H1 (cell line): Measurements from ENCODE around the gene STXBP2. TPM values are rescaled to one million over a fixed set of nuclear protein-coding genes. Genes with fewer than 3 reads are reported as not detected.

Experiments
- CTCF ChIA-PET: fragments of 300-600 bp; sonication (Branson Sonifier 250); formaldehyde crosslinking; loops from one replicate; lab custom pipeline; 2021; ENCODE audit not compliant: partially characterized antibody; lab: Charles Lee
- POLR2A ChIA-PET: fragments of 300-600 bp; sonication (Branson Sonifier 250); formaldehyde crosslinking; loops from one replicate; lab custom pipeline; 2021; ENCODE audit warnings: inconsistent platforms; ENCODE audit not compliant: partially characterized antibody; lab: Charles Lee
- DNase-seq, 2 experiments: peaks; one replicate each; pipeline versions ENCODE4 v3.0.0 to v3.0.0-alpha.2; 2010 to 2022; ENCODE audit warnings: low spot score in 2 of 2, low read depth in 1 of 2, mixed read lengths in 1 of 2
- FAIRE-seq: peaks from 2 replicates; lab custom pipeline; 2011; peaks lifted over from hg19 to GRCh38; lab: Jason Lieb, UNC
- H2AFZ ChIP-seq: 2 replicates; pipeline ENCODE4 v1.8.1; 2012; ENCODE audit warnings: low read length, inconsistent platforms
- H2AK5ac ChIP-seq: 2 replicates; pipeline ENCODE4 v1.6.1; 2013; ENCODE audit warnings: low read depth, low read length
- H2BK120ac ChIP-seq: replicated peaks from 2 replicates; pipeline ENCODE3; 2013; ENCODE audit warnings: low read depth, low read length, inconsistent platforms
- H2BK12ac ChIP-seq: 2 replicates; pipeline ENCODE4 v1.6.1; 2013; ENCODE audit warnings: low read depth, low read length
- H2BK15ac ChIP-seq: 2 replicates; pipeline ENCODE4 v1.6.1; 2013; ENCODE audit warnings: low read length
- H2BK20ac ChIP-seq: 2 replicates; pipeline ENCODE4 v1.6.1; 2013; ENCODE audit warnings: low read length
- H2BK5ac ChIP-seq: 2 replicates; pipeline ENCODE4 v1.6.1; 2013; ENCODE audit warnings: low read depth, low read length
- H3K14ac ChIP-seq: 2 replicates; pipeline ENCODE4 v1.6.1; 2013; ENCODE audit warnings: inconsistent platforms; ENCODE audit not compliant: insufficient read length
- H3K18ac ChIP-seq: 2 replicates; pipeline ENCODE4 v1.6.1; 2013; ENCODE audit warnings: low read length; ENCODE audit errors: extremely low read depth
- H3K23ac ChIP-seq: 2 replicates; pipeline ENCODE4 v1.6.1; 2013; ENCODE audit warnings: inconsistent platforms; ENCODE audit not compliant: insufficient read length
- H3K23me2 ChIP-seq: 2 replicates; pipeline ENCODE4 v1.6.1; 2013; ENCODE audit warnings: low read depth, low read length
- H3K27ac ChIP-seq: 2 replicates; pipeline ENCODE4 v1.6.1; 2011; ENCODE audit warnings: low read depth, low read length, inconsistent platforms
- H3K27me3 ChIP-seq, 4 experiments: replicated peaks in 1 of 4; 1 replicate in 1 of 4; 2 replicates in 3 of 4; pipeline versions ENCODE4 v1.6.1 to v1.8.1; 2011 to 2013; ENCODE audit warnings: low read length in 3 of 4, mild to moderate bottlenecking in 3 of 4, inconsistent platforms in 2 of 4, mixed read lengths in 2 of 4, moderate library complexity in 1 of 4; ENCODE audit not compliant: control insufficient read depth in 3 of 4, insufficient read depth in 3 of 4; ENCODE audit errors: extremely low read depth in 1 of 4
- H3K36me3 ChIP-seq, 4 experiments: 2 replicates each; pipeline versions ENCODE4 v1.6.1 to v1.8.1; 2011 to 2013; ENCODE audit warnings: mild to moderate bottlenecking in 4 of 4, low read length in 3 of 4, moderate library complexity in 2 of 4, control low read depth in 1 of 4, inconsistent platforms in 1 of 4; ENCODE audit not compliant: insufficient read depth in 4 of 4, control insufficient read depth in 2 of 4
- H3K4ac ChIP-seq: replicated peaks from 2 replicates; pipeline ENCODE3; 2013; ENCODE audit warnings: low read length, low read depth, mixed read lengths, inconsistent platforms; ENCODE audit not compliant: insufficient read length
- H3K4me1 ChIP-seq, 4 experiments: replicated peaks in 1 of 4; 1 replicate in 1 of 4; 2 replicates in 3 of 4; pipeline versions ENCODE4 v1.6.1 to v1.8.1; 2011 to 2013; ENCODE audit warnings: low read length in 3 of 4, inconsistent platforms in 2 of 4, mixed read lengths in 1 of 4; ENCODE audit not compliant: insufficient read depth in 4 of 4, control insufficient read depth in 3 of 4
- H3K4me2 ChIP-seq, 2 experiments: 2 replicates each; pipeline versions ENCODE4 v1.6.1 to v1.8.1; 2011 to 2013; ENCODE audit warnings: low read depth in 2 of 2, low read length in 2 of 2, control low read depth in 1 of 2, inconsistent platforms in 1 of 2, mild to moderate bottlenecking in 1 of 2; ENCODE audit not compliant: insufficient read depth in 1 of 2
- H3K4me3 ChIP-seq, 4 experiments: fragments of 200-600, 300-600 bp in 1 of 4; sonication (generic), shearing (Covaris generic), sonication (Bioruptor Twin) in 1 of 4; 2 replicates each; pipeline versions ENCODE4 v1.5.1 to v1.8.1; 2011 to 2016; ENCODE audit warnings: low read length in 4 of 4, low read depth in 3 of 4, control low read depth in 2 of 4, inconsistent platforms in 2 of 4, mild to moderate bottlenecking in 2 of 4, mixed read lengths in 1 of 4, moderate library complexity in 1 of 4; ENCODE audit not compliant: insufficient read depth in 2 of 4; ENCODE audit errors: extremely low read depth in 1 of 4
- H3K56ac ChIP-seq: replicated peaks from 2 replicates; pipeline ENCODE3; 2013; ENCODE audit warnings: low read depth, mild to moderate bottlenecking, mixed read lengths, low read length, inconsistent platforms; ENCODE audit not compliant: insufficient read length
- H3K79me1 ChIP-seq: 2 replicates; pipeline ENCODE4 v1.6.1; 2013; ENCODE audit warnings: low read depth, low read length, control low read depth
- H3K79me2 ChIP-seq, 2 experiments: 2 replicates each; pipeline versions ENCODE4 v1.6.1 to v1.8.1; 2012 to 2013; ENCODE audit warnings: low read length in 2 of 2, mild to moderate bottlenecking in 2 of 2, inconsistent platforms in 1 of 2; ENCODE audit not compliant: insufficient read depth in 2 of 2, control insufficient read depth in 1 of 2
- H3K9ac ChIP-seq, 4 experiments: replicated peaks in 1 of 4; 1 replicate in 1 of 4; 2 replicates in 3 of 4; pipeline versions ENCODE4 v1.6.1 to v1.8.1; 2011 to 2013; ENCODE audit warnings: low read depth in 3 of 4, low read length in 3 of 4, control low read depth in 2 of 4, mild to moderate bottlenecking in 2 of 4, moderate library complexity in 2 of 4, inconsistent platforms in 1 of 4; ENCODE audit errors: extremely low read depth in 1 of 4
- H3K9me3 ChIP-seq, 2 experiments: 2 replicates each; pipeline versions ENCODE4 v1.6.1 to v1.8.1; 2012 to 2013; ENCODE audit warnings: mild to moderate bottlenecking in 2 of 2, moderate library complexity in 2 of 2, control low read depth in 1 of 2, inconsistent platforms in 1 of 2, low read depth in 1 of 2, low read length in 1 of 2, mixed read lengths in 1 of 2; ENCODE audit not compliant: insufficient read depth in 2 of 2
- H4K20me1 ChIP-seq, 2 experiments: replicated peaks in 1 of 2; 2 replicates each; pipeline versions ENCODE3 to v1.8.1; 2011 to 2013; ENCODE audit warnings: inconsistent platforms in 2 of 2, low read length in 2 of 2, mild to moderate bottlenecking in 1 of 2; ENCODE audit not compliant: insufficient read depth in 2 of 2, control insufficient read depth in 1 of 2
- H4K5ac ChIP-seq: 2 replicates; pipeline ENCODE4 v1.6.1; 2013; ENCODE audit warnings: low read length, low read depth, mixed read lengths, inconsistent platforms; ENCODE audit not compliant: insufficient read length
- H4K8ac ChIP-seq: 2 replicates; pipeline ENCODE4 v1.8.0; 2013; ENCODE audit warnings: mild to moderate bottlenecking, moderate library complexity, low read length, inconsistent platforms; ENCODE audit not compliant: insufficient read depth; ENCODE audit errors: extremely low read depth
- H4K91ac ChIP-seq: replicated peaks from 2 replicates; pipeline ENCODE3; 2013; ENCODE audit warnings: low read length, mixed read lengths, inconsistent platforms; ENCODE audit not compliant: insufficient read length
- ASH2L ChIP-seq: fragments of 200-600, 300-600 bp; sonication (generic); IDR thresholded peaks from one replicate; pipeline ENCODE4 v1.7.1; 2017; ENCODE audit warnings: low read length
- CBX5 ChIP-seq: fragments of 300-800, 300-1000 bp; sonication (generic); IDR thresholded peaks from 2 replicates; pipeline ENCODE4 v1.7.1; 2016; ENCODE audit warnings: antibody characterized with exemption, low read length, low read depth
- CEBPB ChIP-seq: IDR thresholded peaks from 2 replicates; pipeline ENCODE4 v1.6.1; 2012; ENCODE audit warnings: low read depth, low read length
- E2F6 ChIP-seq: IDR thresholded peaks from 2 replicates; pipeline ENCODE4 v1.6.1; 2012; ENCODE audit warnings: inconsistent platforms
- EZH2 ChIP-seq: fragments of 200-600 bp; sonication (generic); IDR thresholded peaks from 2 replicates; pipeline ENCODE4 v1.7.1; 2012; ENCODE audit warnings: low read depth, mild to moderate bottlenecking, moderate library complexity, low read length, inconsistent platforms; ENCODE audit not compliant: severe bottlenecking
- KDM5A ChIP-seq: fragments of 200-600 bp; IDR thresholded peaks from 2 replicates; pipeline ENCODE4 v1.7.1; 2012; ENCODE audit warnings: mild to moderate bottlenecking, low read length, inconsistent platforms, mixed read lengths
- NRF1 ChIP-seq: IDR thresholded peaks from 2 replicates; pipeline ENCODE4 v1.6.1; 2011; ENCODE audit warnings: mild to moderate bottlenecking, low read depth, low read length, improper control_type of control experiment
- SAP30 ChIP-seq: fragments of 300-600 bp; sonication (generic); IDR thresholded peaks from 2 replicates; pipeline ENCODE4 v1.7.1; 2012; ENCODE audit warnings: low read length, moderate library complexity, mild to moderate bottlenecking, inconsistent platforms; ENCODE audit not compliant: insufficient read depth, insufficient replicate concordance
- TEAD4 ChIP-seq: IDR thresholded peaks from 2 replicates; pipeline ENCODE4 v1.6.1; 2012; ENCODE audit warnings: low read depth, low read length, inconsistent platforms, mixed read lengths
- polyA plus RNA-seq, 7 experiments: library from polyadenylated mRNA; depleted of rRNA in 3 of 7; stranded (reverse) in 5 of 7; unstranded in 2 of 7; fragments of >200 nt in 5 of 7; fragments of 200-250 nt in 2 of 7; gene quantifications; 1 replicate in 5 of 7; 2 replicates in 1 of 7; 4 replicates in 1 of 7; pipeline versions ENCODE4 v1.2.1 to v1.2.3, GENCODE V29; 2011 to 2013; ENCODE audit warnings: missing spikeins in 2 of 7, mixed read lengths in 2 of 7
- total RNA-seq: library from RNA; stranded (reverse); fragmentation: NEBNext Ultra II Directional; extraction: Animal tissue kit (Norgen Biotek cat#: 25700); gene quantifications from 2 replicates; pipeline ENCODE4 v1.2.1, GENCODE V29; 2021

Gene STXBP2
- total and polyA plus RNA-seq, 2 of the 8 experiments (the other 6 are each of a cell fraction or from before 2014, with no cell fraction given), result 52.9 to 53.8 TPM

- no peak overlapping the region for H3K23ac ChIP-seq
- POLR2A ChIA-PET, result interaction anchor here (0.8 kb wide), 1 partner anchor 1141 kb away, joined by 4 read pairs; the partner anchor contains the start of gene SLC25A23
- H3K18ac ChIP-seq, result no peak overlapping the region
- H3K56ac ChIP-seq, result no peak overlapping the region
- no peak overlapping the region for H2BK15ac ChIP-seq
- H2AFZ ChIP-seq, result no peak overlapping the region
- H3K36me3 ChIP-seq, result no peaks in the 10 kb centered on the region
- peaks cover 0 to 28% of the 10 kb centered on the region in 2 experiments; a peak in 2 of 4 replicates for H3K79me2 ChIP-seq
- H2BK120ac ChIP-seq, result no peak overlapping the region
- H4K8ac ChIP-seq, result no peak overlapping the region
- no peak overlapping the region for H3K9ac ChIP-seq
- no peak overlapping the region for H4K5ac ChIP-seq
- H3K4me3 ChIP-seq, result no peak overlapping the region
- H4K20me1 ChIP-seq, result peaks cover 8 to 26% of the 10 kb centered on the region in 2 experiments
- H3K23me2 ChIP-seq, result peaks cover 11% of the 10 kb centered on the region; the same call in 1 of the 2 replicates
- CTCF ChIA-PET, result no interaction called here
- no peak overlapping the region for H3K14ac ChIP-seq
- no peak for TF ChIP-seq E2F6
- TF ChIP-seq EZH2, result no peak
- TF ChIP-seq CBX5, result no peak
- no peak for TF ChIP-seq KDM5A
- TF ChIP-seq SAP30, result no peak
- no peak for TF ChIP-seq TEAD4
- TF ChIP-seq CEBPB, result no peak
- no peak for TF ChIP-seq NRF1
- TF ChIP-seq ASH2L, result no peak
- no peak for FAIRE-seq
- H3K9me3 ChIP-seq, result no peaks in the 10 kb centered on the region
- no peak overlapping the region for H2BK5ac ChIP-seq
- H2BK20ac ChIP-seq, result no peak overlapping the region
- H3K79me1 ChIP-seq, result peaks cover 7% of the 10 kb centered on the region
- H2BK12ac ChIP-seq, result no peak overlapping the region
- no peak overlapping the region for H3K4me2 ChIP-seq
- H3K27ac ChIP-seq, result no peak overlapping the region
- H4K91ac ChIP-seq, result no peak overlapping the region
- H2AK5ac ChIP-seq, result no peak overlapping the region
- no peak for DNase-seq
- no peak overlapping the region for H3K4ac ChIP-seq
- H3K27me3 ChIP-seq, result no peaks in the 10 kb centered on the region
- peaks cover 0 to 9% (median 5%) of the 10 kb centered on the region in 4 experiments; a peak in 5 of 7 replicates for H3K4me1 ChIP-seq
Observed at GRCh38 chr19:7600721-7601120, 36.2 kb upstream of the STXBP2 start.
